GM19468 (cell line): Measurements from ENCODE around the gene NPDC1.
"Not testable (repeated sequence)": the region's sequence is repeated elsewhere in the genome, so short reads cannot be mapped to it uniquely, and the experiment has no call there.

Source experiments
- ATAC-seq: cut with Tn5 transposase; IDR thresholded peaks from one replicate; pipeline ENCODE4 v1.9.1; 2021; ENCODE audit warnings: mild to moderate bottlenecking, moderate library complexity, moderate number of reproducible peaks; ENCODE audit not compliant: unreplicated experiment; ENCODE audit errors: extremely low read depth

NPDC1 gene

DNA sequence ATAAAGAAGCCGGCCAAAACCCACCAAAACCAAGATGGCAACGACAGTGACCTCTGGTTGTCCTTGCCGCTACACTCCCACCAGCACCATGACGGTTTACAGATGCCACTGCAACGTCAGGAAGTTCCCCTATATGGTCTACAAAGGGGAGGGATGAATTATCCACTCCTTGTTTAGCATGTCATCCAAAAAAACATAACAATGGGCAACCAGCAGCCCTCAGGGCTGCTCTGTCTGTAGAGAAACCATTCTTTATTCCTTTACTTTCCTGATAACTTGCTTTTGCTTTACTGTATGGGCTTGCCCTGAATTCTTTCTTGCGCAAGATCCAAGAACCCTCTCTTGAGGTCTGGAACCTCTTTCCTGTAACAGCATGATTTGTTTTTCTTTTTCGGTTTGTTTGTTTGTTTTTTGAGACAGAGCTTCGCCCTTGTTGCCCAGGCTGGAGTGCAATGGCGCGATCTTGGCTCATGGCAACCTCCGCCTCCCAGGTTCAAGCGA lies 29.3 kb upstream of the NPDC1 start:
- no peak for ATAC-seq

GRCh38 chr9:137074657-137075274 lies 28.8 kb upstream of the NPDC1 start:
- ATAC-seq = no peak

DNA sequence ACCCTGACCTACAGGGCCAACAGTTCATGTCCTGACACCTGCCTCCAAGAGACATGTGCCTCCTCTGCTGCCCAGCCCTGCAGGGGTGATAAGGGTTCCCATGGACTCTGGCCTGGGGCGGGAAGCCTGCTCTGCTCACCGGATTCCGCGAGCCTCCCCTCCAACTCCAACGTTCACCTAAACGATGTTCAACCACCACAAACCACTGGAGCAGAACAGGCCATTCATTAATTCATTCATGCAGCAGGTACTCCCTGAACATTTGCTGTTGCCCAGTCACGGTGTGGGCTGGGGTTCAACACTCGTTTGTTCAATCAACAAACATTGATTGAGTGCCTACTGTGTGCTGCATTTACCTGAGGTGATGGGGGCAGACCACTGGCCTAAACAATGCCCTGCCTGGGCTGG lies 28.0 kb upstream of the NPDC1 start:
- ATAC-seq = no peak

DNA sequence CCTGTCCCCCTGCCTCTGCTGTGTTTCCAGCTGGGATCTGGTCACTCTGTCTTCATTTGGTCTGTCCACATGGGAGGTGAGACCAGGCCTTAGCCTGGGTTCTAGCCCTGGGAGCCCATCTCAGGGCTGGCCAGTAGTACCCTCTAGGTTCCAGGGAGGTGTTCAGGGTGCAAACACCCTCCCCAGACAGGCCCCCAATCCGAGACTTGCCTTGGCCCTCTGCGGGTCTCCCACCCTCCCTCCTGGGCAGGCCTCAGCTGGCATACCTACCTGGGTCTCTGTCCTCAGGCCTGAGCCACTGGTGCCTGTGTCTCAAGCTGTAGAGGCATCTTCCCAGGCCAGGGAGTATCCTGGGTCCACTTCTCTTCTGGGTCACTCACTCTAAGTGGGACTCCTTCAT lies 25.3 kb upstream of the NPDC1 start:
- no peak for ATAC-seq

- no peak for ATAC-seq
Measured at GRCh38 chr9:137070906-137071275, 24.9 kb upstream of the NPDC1 start.

DNA sequence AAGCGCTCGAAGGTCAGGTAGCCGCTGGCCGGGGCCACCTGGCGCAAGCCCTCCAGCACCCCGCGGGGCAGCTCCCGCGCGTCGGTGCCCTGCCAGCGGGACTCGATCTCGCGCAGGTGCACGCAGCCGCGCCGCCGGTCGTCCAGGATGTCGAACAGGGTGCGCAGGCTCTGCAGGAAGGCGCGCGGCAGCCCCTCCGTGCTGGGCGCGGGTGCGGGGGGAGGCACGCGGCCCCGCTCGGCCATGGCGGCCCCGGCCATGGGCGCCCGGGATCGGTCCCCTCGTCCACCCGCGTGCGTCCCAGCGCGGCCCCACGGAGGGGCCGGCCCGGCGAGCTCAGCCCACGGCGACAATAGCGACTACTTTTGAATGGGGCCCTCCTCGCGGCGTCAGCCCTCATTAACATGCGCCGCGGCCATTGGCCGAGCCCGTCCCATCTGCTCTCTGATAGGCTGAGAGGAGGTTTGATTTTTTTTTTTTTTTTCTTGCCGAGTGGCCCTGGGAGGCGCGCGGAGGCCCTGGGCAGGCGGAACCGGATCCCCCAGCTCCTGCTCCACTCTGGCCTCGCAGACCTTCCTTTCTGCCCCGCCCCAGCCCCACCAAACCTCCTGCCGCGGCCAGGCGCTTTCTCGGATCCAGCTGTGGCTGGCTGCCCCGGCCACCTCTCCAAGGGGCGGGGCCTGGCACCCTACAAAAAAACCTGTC lies 24.4 kb upstream of the NPDC1 start, which contains the start of gene SAPCD2:
SAPCD2 (minus strand) TSS at position 357 of the 705 bp plus-strand sequence; CDS start at position 260, 97 bp downstream.
- peak; percentile 64 for ATAC-seq

- no peak for ATAC-seq
Measured at GRCh38 chr9:137069508-137070091, 23.6 kb upstream of the NPDC1 start.

DNA sequence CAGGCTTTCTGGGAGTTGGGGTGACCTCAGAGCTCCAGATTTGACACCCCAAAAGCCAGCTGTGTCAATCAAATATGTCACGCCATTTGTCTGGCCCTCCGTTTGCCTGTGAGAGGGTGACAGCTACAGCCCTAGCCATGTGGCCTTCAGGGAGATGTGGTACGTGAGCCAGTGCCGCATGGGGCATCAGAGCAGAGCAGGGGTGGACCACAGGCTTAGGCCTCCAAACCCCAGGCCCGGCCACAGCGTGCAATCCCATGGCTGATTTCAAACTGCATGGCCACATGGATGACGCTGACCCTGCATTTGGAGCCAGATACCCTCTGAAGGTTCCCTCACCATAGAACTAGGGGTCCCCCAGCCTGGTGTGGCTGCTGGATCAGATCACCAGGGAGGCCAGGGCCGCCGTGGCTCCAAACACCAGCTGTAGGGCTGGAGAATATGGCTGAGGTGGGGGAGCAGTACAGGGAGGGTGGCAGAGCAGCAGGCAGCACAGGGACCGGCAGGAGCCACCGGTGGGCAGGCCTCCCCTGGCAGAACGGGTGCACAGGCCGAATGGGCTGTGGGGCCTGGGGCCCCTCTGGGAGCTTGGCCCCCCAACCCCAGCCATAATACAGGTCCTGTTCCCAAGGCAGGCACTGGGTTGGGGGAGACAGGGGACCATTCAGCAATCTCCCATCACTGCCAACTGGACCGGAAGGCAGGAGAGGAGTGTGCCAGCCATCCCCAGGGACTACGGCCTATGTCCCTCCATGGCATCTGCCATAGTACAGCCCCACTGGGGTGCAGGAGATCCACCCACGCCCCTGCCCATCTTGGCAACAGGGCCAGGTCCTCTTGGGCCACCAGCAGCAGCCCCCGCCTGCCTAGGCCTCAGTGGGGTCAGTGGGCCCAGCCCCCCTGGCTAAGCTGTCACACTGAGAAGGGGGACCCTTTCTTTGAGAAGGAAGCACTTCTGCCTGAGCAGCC lies 22.8 kb upstream of the NPDC1 start:
- ATAC-seq = no peak

DNA sequence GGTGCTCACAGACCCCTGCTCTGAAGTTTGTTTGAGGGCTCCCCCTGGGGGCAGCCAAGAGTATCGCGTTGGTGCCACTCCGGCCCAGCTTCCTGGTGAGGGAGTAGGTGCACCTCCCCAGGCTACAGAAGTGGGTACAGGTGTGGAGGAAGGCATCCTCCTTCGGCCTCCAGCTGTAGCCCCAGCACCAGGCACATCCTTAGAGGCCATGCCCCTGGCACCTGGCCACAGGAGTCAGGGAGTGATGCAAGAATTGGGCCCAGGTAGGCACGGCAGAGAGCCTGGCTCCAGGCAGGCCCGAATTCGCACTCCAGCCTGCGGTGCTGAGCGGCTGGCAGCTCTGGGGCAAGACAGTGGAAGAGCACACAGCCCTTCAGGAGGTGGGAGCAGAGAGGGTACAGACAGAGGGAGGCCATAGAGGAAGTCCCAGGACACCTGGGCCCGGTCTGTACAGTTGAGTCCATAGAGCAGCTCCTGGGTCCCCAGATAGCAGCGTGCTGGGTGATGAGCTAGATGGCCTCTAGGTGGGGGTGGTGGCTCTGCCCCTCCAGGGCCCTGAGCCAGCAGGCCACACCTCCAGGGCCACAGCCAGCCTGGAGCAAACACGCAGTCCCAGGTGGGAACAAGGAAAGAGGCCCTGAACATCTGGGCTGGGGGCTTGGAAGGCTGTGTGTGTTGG lies 22.0 kb upstream of the NPDC1 start:
- no peak for ATAC-seq

DNA sequence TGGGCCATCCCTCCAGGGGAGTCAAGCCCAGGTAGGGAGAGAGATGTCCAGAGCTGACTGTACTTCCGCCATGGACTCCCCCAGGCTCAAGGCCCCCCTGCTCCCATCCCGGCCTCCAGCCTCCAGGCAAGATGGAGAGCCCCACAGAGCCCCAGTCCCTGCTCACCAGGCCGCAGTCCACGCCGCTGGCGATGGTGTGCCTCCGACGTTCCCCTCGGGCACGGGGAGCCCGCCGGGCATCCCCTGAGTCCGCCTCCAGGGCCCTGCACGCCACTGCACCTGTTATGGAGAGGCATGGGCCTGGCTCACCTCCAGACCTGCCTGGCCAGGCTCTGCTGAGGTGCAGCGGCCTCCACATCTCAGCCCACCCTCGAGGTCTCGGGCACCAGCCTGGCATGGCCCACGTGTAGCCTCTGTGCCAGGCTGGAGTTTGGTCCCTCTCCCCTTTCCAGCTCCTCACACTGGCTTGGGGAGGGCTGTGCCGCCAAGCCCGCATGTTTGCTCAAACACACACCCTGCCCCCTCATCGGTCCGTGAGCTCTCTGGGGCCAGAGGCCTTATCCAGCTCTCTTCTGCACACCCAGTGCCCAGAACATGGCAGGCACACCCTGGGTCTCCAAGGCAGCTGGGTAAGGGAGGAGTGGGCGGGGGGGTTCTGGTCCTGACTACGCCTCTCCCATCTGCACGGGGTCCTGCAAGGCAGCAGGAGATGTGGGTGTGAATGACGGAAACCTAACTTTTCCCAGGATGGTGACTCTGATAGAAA lies 20.3 kb upstream of the NPDC1 start:
- no peak for ATAC-seq

- no peak for ATAC-seq
Measured at GRCh38 chr9:137065336-137065967, 19.5 kb upstream of the NPDC1 start.

GRCh38 chr9:137064880-137065164 lies 18.8 kb upstream of the NPDC1 start:
- no peak for ATAC-seq

DNA sequence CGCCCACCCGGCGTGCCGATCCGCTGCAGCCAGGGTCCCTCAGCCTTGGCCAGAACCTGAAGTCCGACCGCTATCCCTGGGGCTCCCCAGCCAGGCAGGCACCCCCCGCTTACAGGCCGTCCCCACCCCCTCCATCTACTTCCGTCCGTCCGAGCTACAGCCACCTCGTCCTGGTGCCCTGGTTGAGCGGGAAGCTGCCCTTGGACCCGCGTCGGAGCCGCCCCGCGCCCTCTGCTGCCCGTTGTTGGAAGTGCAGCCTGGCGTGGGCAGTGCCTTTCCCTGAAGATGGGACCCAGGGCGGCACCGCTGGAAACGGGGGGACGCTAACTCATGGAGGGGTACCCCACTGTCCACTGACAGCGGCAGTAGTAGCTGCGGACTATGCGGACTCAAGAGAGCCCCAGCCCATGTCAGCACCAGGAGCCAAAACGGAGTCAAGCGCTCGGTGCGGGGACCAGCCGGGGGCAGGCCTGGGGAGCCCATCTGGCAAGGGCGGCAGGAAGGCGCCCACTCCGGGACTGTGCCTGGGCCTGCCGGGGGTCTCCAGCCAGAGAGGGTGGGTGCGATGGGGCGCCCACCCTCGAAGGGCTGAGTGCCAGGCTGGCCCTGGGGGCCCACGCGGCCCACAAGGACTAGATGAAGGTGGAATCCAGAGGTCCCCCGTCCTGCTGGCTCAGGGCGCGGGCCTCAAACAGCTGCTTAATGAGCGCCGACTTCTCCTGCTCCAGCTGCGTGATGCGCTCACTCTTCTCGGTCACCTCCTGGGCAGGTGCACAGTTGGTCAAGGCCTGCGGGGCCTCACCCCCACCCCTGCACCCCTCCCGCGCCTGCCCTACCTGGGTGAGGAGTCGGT lies 18.3 kb upstream of the NPDC1 start:
- ATAC-seq = no peak

GRCh38 chr9:137063311-137064026 lies 17.5 kb upstream of the NPDC1 start:
- ATAC-seq = no peak

DNA sequence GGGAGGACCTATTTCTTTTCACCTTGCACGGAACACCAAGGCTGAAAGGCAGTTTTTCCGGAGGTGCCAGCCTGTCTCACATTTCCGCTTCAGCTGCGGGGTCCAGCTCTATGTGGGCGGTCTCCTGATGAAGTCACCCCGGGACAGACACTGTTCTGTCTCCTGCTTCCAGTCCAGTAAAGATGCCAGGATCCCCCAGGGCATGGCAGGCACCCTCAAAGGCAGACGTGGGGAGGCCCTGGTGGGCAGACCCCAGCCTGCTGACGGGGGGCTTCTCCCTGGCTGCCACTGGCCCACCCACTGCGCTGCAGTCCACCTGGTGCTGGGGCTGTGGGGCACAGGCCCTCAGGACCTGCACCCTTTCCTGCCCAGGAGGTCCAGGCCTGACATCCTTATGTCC lies 16.8 kb upstream of the NPDC1 start:
- ATAC-seq = not testable (repeated sequence)

DNA sequence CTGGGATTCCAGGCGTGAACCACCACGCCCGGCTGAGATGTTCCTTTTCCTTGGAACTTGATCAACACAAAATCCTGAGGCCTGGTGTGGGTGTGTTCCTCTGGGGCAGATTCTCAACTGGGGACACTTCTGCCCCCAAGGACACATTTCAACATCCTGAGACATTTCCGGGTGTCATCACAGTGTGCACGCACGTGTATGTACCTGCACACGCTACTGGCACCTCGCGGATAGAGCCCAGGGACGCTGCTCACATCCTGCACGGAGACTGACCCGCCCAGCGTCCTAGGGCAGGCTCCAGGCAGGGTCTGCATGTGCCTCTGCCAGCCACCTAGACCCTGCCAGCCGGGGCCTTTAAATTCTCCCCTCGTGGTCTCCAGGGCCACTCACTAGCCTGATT lies 16.4 kb upstream of the NPDC1 start:
- no peak for ATAC-seq

DNA sequence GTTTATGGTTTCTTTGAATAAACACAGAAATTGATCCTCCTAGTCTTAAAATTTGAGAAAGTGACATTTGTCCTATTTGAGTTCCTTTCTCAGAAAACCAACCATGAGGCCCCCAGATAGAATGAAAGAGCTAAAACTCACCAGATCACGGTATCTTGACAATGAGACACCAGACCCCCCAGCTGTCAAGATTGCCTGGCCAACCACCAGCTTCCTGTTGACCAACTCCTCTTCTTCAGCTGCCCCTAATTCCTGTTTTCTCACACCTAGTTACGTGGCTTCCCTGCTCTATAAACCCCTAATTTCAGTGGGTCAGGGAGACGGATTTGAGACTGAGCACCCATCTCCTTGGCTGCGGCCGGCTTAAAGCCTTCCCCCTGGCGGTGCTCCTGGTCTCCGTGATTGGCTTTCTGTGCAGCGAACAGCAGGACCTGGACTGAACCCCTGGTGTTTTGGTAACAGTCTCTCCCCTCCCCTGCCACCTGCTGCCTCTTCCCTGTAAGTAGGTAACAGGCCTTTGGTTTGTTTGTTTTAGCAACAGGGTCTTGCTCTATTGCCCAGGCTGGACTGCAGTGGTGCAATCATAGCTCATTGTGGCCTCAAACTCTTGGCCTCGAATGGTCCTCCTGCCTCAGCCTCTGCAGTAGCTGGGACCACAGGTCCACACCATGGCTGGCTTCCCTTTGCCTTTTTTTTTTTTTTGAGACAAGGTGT lies 12.7 kb upstream of the NPDC1 start:
- no peak for ATAC-seq
